ENCODE results near the gene MTARC1. TPM values are rescaled to one million over a fixed set of nuclear protein-coding genes. Genes with fewer than 3 reads are reported as not detected.

Gene MTARC1
- total RNA-seq, 1 donor from 2014 or later: 9.6 TPM

DNA sequence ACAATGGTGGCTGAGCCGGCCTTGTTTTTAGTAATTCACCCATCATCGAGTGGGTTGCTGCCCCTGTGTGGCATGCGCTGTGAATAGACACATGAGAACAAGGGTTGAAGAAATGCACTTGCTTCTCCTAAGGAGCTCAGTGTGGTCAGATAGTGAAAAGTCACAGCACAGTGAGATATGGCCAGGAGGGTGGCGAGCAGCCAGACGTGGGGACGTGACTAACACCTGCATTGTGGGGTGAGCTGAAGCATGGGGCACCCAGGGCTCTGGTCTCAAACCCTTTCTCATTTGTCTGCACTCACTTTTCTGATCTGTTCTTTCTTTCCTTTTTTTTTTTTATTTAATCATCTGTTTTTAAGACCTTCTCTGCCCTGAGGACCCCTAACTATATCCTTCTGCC lies 13.5 kb downstream of the MTARC1 start:
- Histone ChIP-seq H3K4me3 (no peak overlapping the region), H3K36me3 (no peaks in the 10 kb centered on the region), H3K27ac (no peak overlapping the region), H3K4me1 (no peaks in the 10 kb centered on the region), H3K27me3 (no peaks in the 10 kb centered on the region), H3K9me3 (no peaks in the 10 kb centered on the region)
- TF ChIP-seq POLR2AphosphoS5 (IDR thresholded peaks at IDR 0.05; ENCODE audit: insufficient read depth in 1 of 2, low read depth in 1 of 2) (no peak), POLR2A (IDR thresholded peaks at IDR 0.05) (no peak), CTCF (IDR thresholded peaks at IDR 0.05) (no peak)
- DNase-seq (ENCODE audit: extremely low spot score in 2 of 2): no peak
- intact Hi-C loops (cut with DNase I): no loop called here

- no peaks in the 10 kb centered on the region for H3K27me3 ChIP-seq
- H3K4me3 ChIP-seq: no peak overlapping the region
- H3K36me3 ChIP-seq: no peaks in the 10 kb centered on the region
- H3K9me3 ChIP-seq: no peaks in the 10 kb centered on the region
- TF ChIP-seq POLR2A (IDR thresholded peaks at IDR 0.05) (no peak), CTCF (IDR thresholded peaks at IDR 0.05) (peak; percentile 37 to 57 (median 44))
- DNase-seq (ENCODE audit: extremely low spot score in 2 of 2): no peak
- H3K27ac ChIP-seq: no peak overlapping the region
- no peaks in the 10 kb centered on the region for H3K4me1 ChIP-seq
- intact Hi-C loops (cut with DNase I): no loop called here
Observed at GRCh38 chr1:220803401-220804201, 16.9 kb downstream of the MTARC1 start.

- intact Hi-C loops (cut with DNase I): no loop called here
Observed at GRCh38 chr1:220804202-220804586, 17.5 kb downstream of the MTARC1 start.

DNA sequence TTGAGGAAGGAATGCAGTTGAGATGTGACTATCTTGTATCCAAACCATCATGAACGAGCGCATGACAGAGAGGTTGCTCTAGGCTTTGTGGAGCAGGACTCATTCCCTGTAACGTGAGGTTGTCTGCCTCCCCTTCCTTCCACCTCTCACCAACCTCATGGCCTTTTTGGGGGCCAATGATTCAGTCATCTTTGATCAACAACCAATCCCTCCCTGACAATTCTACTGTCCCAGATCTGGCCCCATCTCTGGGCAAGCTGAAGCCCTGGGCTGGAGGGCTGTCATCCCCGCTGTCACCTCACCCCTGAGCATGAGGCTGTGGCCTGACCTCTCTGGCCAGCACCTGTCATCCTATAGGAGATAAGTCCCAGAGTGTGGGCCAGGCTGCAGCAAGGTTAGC lies 19.7 kb downstream of the MTARC1 start:
- Histone ChIP-seq H3K4me1 (no peaks in the 10 kb centered on the region), H3K9me3 (no peaks in the 10 kb centered on the region), H3K4me3 (no peak overlapping the region), H3K27me3 (no peaks in the 10 kb centered on the region), H3K36me3 (no peaks in the 10 kb centered on the region), H3K27ac (no peak overlapping the region)
- DNase-seq (ENCODE audit: extremely low spot score in 2 of 2): peak in 1 of 2 donors; percentile 79
- no peak for TF ChIP-seq POLR2AphosphoS5 (IDR thresholded peaks at IDR 0.05; ENCODE audit: insufficient read depth in 1 of 2, low read depth in 1 of 2)
- TF ChIP-seq POLR2A (IDR thresholded peaks at IDR 0.05): no peak
- TF ChIP-seq CTCF (IDR thresholded peaks at IDR 0.05): no peak
- intact Hi-C loops (cut with DNase I): no loop called here

More at GRCh38 chr1:220804202-220804586, 17.5 kb downstream of the MTARC1 start:
- Histone ChIP-seq H3K4me3 (no peak overlapping the region), H3K27ac (no peak overlapping the region), H3K4me1 (no peaks in the 10 kb centered on the region), H3K9me3 (no peaks in the 10 kb centered on the region), H3K36me3 (no peaks in the 10 kb centered on the region), H3K27me3 (no peaks in the 10 kb centered on the region)
- no peak for TF ChIP-seq CTCF (IDR thresholded peaks at IDR 0.05)
- TF ChIP-seq POLR2AphosphoS5 (IDR thresholded peaks at IDR 0.05; ENCODE audit: insufficient read depth in 1 of 2, low read depth in 1 of 2): no peak
- no peak for TF ChIP-seq POLR2A (IDR thresholded peaks at IDR 0.05)
- no peak for DNase-seq (ENCODE audit: extremely low spot score in 2 of 2)

GRCh38 chr1:220807726-220808125 lies 21.0 kb downstream of the MTARC1 start:
- H3K9me3 ChIP-seq: no peaks in the 10 kb centered on the region
- H3K36me3 ChIP-seq: no peaks in the 10 kb centered on the region
- intact Hi-C loops (cut with DNase I): no loop called here
- DNase-seq (ENCODE audit: extremely low spot score in 2 of 2): no peak
- H3K27ac ChIP-seq: no peak overlapping the region
- H3K27me3 ChIP-seq: no peaks in the 10 kb centered on the region
- TF ChIP-seq POLR2A (IDR thresholded peaks at IDR 0.05) (no peak), CTCF (IDR thresholded peaks at IDR 0.05) (no peak), POLR2AphosphoS5 (IDR thresholded peaks at IDR 0.05; ENCODE audit: insufficient read depth in 1 of 2, low read depth in 1 of 2) (no peak)
- no peak overlapping the region for H3K4me3 ChIP-seq
- H3K4me1 ChIP-seq: no peaks in the 10 kb centered on the region

Data from vagina (tissue), 2 donors.